ENCODE measurements around the gene CBFB.

CBFB gene

DNA sequence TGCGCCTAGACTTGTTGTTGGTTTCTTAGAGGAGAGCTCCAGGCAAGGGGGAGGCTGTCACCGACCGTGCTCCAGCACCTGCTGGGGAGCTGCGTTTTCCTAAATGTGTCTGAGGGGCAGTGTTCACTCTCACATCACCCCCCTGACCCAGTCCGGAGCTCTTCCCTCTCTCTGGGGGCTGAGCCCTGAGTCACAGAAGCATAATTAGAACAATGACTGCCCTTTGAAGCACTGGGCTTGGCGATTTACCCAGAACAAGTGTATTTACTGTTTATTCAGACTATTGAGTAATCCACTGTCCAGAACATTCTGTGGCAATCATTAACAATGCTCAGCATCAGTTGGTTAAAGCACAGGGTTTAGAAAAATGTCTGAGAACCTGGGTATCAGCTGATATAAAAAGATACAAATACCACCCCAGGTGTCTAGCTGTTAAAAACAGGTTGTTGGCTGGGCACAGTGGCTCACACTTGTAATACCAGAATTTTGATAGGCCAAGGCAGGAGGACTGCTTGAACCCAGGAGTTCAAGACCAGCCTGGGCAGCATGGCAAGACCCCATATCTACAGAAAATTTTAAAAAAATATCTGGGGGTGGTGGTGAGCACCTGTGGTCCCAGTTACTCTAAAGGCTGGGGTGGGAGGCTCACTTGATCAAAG lies 32.5 kb upstream of the CBFB start:
- no peak for DNase-seq (ENCODE audit: extremely low spot score)
- POLR2A ChIA-PET = no interaction called here
- TF ChIP-seq SP1 (IDR thresholded peaks at IDR 0.05) = no peak
- no peak for TF ChIP-seq HDGF (IDR thresholded peaks at IDR 0.05; ENCODE audit: borderline replicate concordance)
- TF ChIP-seq TARDBP (IDR thresholded peaks at IDR 0.05) = no peak
- no peak for TF ChIP-seq L3MBTL2 (conservative IDR thresholded peaks at IDR 0.05)
- no peak for TF ChIP-seq LEF1 (IDR thresholded peaks at IDR 0.05; ENCODE audit: borderline replicate concordance)
- TF ChIP-seq ARNT (IDR thresholded peaks at IDR 0.05) = no peak
- no peak for TF ChIP-seq PKNOX1 (IDR thresholded peaks at IDR 0.05)
- no peak for TF ChIP-seq SUZ12 (IDR thresholded peaks at IDR 0.05)
- no peak for TF ChIP-seq FOXM1 (IDR thresholded peaks at IDR 0.05; ENCODE audit: borderline replicate concordance)
- no peak for TF ChIP-seq NFRKB (IDR thresholded peaks at IDR 0.05)
- CTCF ChIA-PET = interaction anchor here (0.6 kb wide), 1 partner anchor 11 kb away, joined by 3 read pairs; no protein-coding TSS in a partner anchor

DNA sequence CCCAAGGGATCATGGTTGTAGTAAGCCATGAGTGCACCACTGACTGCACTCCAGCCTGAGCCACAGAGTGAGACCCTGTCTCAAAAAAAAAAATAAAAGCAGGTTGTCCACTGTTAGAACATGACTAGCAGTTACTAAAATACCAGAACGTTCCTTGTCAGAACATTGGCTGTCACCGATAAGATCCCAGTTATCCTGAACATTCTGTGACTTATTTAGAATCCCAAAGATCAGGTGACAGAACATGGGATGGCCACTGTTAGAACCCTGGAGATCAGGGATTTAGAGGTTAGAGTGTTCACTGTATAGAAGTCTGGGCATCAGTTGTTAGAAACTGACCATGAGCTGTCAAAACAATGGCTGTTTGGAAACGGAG lies 32.0 kb upstream of the CBFB start:
- TF ChIP-seq PKNOX1 (IDR thresholded peaks at IDR 0.05) = no peak
- no peak for TF ChIP-seq TARDBP (IDR thresholded peaks at IDR 0.05)
- TF ChIP-seq LEF1 (IDR thresholded peaks at IDR 0.05; ENCODE audit: borderline replicate concordance) = no peak
- TF ChIP-seq HDGF (IDR thresholded peaks at IDR 0.05; ENCODE audit: borderline replicate concordance) = no peak
- TF ChIP-seq FOXM1 (IDR thresholded peaks at IDR 0.05; ENCODE audit: borderline replicate concordance) = no peak
- no peak for TF ChIP-seq SUZ12 (IDR thresholded peaks at IDR 0.05)
- TF ChIP-seq L3MBTL2 (conservative IDR thresholded peaks at IDR 0.05) = no peak
- no peak for TF ChIP-seq FOXK2 (IDR thresholded peaks at IDR 0.05)
- no peak for TF ChIP-seq ELF4 (IDR thresholded peaks at IDR 0.05)
- no peak for TF ChIP-seq CTBP1 (IDR thresholded peaks at IDR 0.05; ENCODE audit: borderline replicate concordance)
- no peak for TF ChIP-seq BHLHE40 (IDR thresholded peaks at IDR 0.05; ENCODE audit: borderline replicate concordance)
- no peak for TF ChIP-seq FOXA1 (IDR thresholded peaks at IDR 0.05)
- no peak for TF ChIP-seq NFRKB (IDR thresholded peaks at IDR 0.05)
- TF ChIP-seq ARNT (IDR thresholded peaks at IDR 0.05) = no peak
- TF ChIP-seq ZNF384 (IDR thresholded peaks at IDR 0.05) = no peak
- TF ChIP-seq SP1 (IDR thresholded peaks at IDR 0.05) = no peak
- CTCF ChIA-PET = interaction anchor here (0.6 kb wide), 2 partner anchors 11 to 52 kb away, joined by 3 read pairs; no protein-coding TSS in a partner anchor
- POLR2A ChIA-PET = no interaction called here
- no peak for DNase-seq (ENCODE audit: extremely low spot score)

- TF ChIP-seq PKNOX1 (IDR thresholded peaks at IDR 0.05) (no peak), BHLHE40 (IDR thresholded peaks at IDR 0.05; ENCODE audit: borderline replicate concordance) (no peak), FOXA1 (IDR thresholded peaks at IDR 0.05) (no peak)
- ChIA-PET POLR2A (no interaction called here), CTCF (no interaction called here)
- DNase-seq (ENCODE audit: extremely low spot score) = no peak
These were observed 28.3 kb upstream of the CBFB start for GRCh38 chr16:67000384-67001351.

DNA sequence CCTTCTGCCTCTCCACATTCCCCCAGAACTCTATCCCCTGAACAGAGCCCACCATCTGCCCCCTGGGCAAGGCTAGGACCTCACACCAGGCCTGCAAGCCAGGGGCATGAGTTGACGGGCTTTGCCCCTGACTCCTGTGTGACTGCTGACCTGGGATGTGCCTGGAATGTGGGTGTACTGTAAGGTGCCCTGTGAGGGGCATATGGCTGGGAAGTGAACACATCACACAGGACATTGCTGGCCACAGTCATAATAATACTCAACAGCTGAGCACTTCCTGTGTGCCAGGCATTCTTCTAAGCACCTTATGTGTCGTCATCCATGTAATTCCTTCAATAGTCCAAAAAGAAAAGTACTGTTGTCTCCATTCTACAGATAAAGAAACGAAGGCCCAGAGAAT lies 27.2 kb upstream of the CBFB start:
- CTCF ChIA-PET = no interaction called here
- TF ChIP-seq TARDBP (IDR thresholded peaks at IDR 0.05) = no peak
- DNase-seq (ENCODE audit: extremely low spot score) = no peak
- POLR2A ChIA-PET = no interaction called here

GRCh38 chr16:67006930-67007658 lies 21.9 kb upstream of the CBFB start:
- DNase-seq (ENCODE audit: extremely low spot score) = no peak
- ChIA-PET POLR2A (no interaction called here), CTCF (interaction anchor here (0.6 to 1.4 kb wide), 5 partner anchors 10 to 506 kb away, joined by 3 to 6 read pairs (median 4); no protein-coding TSS in a partner anchor)
- TF ChIP-seq CTBP1 (IDR thresholded peaks at IDR 0.05; ENCODE audit: borderline replicate concordance) = no peak
- TF ChIP-seq FOXA1 (IDR thresholded peaks at IDR 0.05) = no peak
- TF ChIP-seq SUZ12 (IDR thresholded peaks at IDR 0.05) = no peak
- no peak for TF ChIP-seq SP1 (IDR thresholded peaks at IDR 0.05)
- no peak for TF ChIP-seq TARDBP (IDR thresholded peaks at IDR 0.05)
- no peak for TF ChIP-seq LEF1 (IDR thresholded peaks at IDR 0.05; ENCODE audit: borderline replicate concordance)
- TF ChIP-seq HDGF (IDR thresholded peaks at IDR 0.05; ENCODE audit: borderline replicate concordance) = no peak
- no peak for TF ChIP-seq NFRKB (IDR thresholded peaks at IDR 0.05)
- no peak for TF ChIP-seq ARNT (IDR thresholded peaks at IDR 0.05)
- no peak for TF ChIP-seq ZNF384 (IDR thresholded peaks at IDR 0.05)
- no peak for TF ChIP-seq L3MBTL2 (conservative IDR thresholded peaks at IDR 0.05)
- no peak for TF ChIP-seq PKNOX1 (IDR thresholded peaks at IDR 0.05)
- TF ChIP-seq FOXK2 (IDR thresholded peaks at IDR 0.05) = no peak
- TF ChIP-seq BHLHE40 (IDR thresholded peaks at IDR 0.05; ENCODE audit: borderline replicate concordance) = no peak
- TF ChIP-seq ELF4 (IDR thresholded peaks at IDR 0.05) = no peak
- TF ChIP-seq FOXM1 (IDR thresholded peaks at IDR 0.05; ENCODE audit: borderline replicate concordance) = no peak
